Left forelimb (tissue), 1 donor: ENCODE measurements around the gene IPO11.

Source experiments
- DNase-seq: peaks from one replicate; pipeline ENCODE4 v3.0.0-alpha.2; 2018; ENCODE audit warnings: low spot score

The IPO11 gene

DNA sequence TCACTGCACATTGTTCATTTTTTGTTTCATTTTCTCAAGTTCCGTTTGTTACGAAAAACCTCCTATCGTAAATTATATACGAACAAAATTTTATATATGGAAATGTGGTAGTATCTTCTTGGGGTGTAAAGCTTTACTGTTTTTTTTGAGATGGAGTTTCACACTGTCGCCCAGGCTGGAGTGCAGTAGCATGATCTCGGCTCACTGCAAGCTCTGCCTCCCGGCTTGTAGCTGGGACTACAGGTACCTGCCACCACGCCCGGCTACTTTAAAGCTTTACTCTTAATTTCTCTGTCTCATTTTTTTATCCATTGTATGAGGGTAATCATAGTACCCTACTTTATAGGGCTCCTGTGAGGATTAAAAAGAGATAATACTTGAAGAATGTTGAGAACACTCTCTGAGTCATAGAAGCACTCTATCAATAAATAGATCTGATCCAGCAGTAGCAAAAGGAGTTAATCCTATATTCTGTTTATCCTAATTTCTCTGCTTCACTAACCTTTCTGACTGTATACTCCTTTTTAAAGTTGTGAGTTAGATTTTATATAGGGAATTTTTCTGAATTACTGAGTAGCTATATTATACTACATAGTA, 160.5 kb downstream of the IPO11 start:
- DNase-seq = no peak

DNA sequence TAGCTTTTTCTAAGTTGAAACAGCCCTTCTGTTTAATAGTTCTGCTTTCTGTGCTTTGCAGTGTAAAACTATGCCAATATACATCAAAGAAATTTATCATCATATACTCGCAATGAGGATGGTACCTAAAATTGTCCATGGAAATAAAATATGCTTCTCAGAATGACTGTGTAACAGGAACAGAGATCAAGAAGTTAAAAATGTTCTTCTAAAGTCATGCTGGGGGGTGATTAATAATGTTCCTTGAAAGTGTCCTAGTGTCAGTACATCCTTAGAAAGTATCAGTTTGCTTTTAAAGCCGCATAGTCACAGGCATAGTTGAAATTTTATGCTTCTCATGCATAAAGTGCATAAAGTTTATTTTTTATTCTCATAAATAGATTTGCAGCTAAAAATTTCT, 162.0 kb downstream of the IPO11 start:
- no peak for DNase-seq

DNA sequence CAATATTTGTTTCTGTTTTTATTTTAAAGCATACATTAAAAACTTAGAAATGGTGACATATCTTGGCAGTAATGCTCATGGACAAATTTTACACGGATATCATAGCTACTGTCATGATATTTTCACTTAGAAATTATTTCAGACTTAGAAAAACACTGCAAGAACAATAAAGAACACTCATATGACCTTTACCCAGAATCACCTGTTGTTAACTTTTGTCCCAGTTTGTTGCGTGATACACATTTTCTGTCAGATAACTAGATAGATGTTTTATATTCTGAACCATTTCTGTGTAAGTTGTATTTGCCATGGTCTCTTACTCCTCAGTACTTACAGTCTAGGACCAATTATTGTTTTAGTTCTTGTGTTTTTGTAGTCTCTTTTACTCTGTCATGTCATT, 162.5 kb downstream of the IPO11 start:
- no peak for DNase-seq

DNA sequence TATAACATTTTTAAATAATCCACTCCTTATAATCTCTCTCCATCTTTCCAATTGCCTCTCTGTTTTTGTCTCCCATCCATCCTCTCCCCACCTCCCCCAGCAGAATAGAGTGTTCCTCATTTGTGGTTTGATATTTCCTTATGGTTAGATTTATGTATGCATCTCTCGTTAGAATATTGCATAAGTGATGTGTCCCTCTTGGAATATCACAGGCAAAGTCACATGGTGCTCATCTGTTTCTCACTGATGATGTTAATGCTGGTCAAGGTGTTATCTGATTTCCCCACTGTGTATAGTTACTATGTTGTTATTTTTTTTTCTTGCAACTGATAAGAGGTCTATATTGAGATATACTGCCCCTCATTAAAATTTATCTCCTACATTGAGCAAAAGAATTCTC, 162.9 kb downstream of the IPO11 start:
- DNase-seq = no peak

DNA sequence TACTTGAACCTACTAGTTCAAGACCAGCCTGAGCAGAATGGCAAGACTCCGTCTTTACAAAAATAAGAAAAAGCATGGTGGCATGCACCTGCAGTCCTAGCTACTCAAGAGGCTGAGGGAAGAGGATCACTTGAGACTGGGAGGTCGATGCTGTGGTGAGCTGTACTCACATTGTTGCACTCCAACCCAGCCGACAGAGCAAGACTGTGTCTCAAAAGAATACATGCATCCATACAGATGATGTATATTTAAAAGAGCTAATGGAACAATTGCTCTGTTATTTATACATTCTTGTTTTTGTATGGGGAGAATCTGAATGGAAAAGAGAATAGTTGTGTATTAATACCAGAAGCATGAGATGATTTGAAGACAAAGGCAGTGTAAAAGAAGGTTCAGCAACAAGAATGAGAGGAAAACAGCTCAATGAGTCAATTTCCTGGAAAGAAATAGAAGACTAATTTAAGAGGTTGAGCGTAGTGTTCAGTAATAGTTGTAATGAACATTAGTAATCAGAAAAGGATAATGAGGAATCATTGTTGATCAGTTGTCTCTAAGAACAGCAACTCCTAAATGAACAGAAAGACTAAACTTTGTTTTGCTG, 164.1 kb downstream of the IPO11 start:
- no peak for DNase-seq

DNA sequence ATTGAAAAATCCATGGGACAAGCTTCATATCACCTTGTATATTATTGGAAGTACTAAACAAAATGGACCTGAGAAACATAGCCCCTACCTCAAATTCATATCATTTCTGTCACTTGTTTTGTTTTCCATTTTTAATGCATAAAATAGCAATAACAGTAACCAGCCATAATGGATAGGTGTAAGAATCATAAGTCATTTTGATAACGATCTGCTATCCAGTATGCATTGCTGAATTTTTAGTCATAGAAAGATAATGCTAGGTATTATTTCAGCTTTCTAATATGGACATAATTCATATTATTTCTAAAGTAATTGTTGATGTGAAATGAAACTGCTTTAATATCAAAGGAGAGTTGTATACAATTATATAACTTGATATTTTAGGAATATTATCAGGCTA, 164.9 kb downstream of the IPO11 start:
- no peak for DNase-seq

DNA sequence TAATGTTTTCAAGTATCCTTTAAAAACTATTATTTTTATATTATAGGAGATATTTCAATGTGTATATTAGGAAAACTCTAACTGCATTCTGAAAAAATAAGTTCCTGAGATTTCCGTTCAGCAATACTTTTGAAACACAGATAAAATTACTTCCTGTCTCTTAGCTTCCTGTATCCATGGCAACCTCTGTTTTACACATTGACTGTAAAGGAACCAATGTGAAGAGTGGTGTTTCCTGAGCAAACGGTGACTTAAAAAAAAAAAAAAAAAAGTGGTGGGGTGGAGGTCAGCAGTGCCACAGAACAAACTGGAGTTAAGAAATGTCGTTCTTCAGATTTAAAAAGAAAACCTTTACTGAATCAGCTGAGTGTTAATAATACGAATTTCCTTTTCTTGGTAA, 166.0 kb downstream of the IPO11 start, which contains the start of gene LRRC70:
TSS of gene LRRC70 (plus strand) at position 280 of the 400 bp plus-strand sequence. CDS start 620 bp downstream, outside the sequence.
- DNase-seq = no peak

DNA sequence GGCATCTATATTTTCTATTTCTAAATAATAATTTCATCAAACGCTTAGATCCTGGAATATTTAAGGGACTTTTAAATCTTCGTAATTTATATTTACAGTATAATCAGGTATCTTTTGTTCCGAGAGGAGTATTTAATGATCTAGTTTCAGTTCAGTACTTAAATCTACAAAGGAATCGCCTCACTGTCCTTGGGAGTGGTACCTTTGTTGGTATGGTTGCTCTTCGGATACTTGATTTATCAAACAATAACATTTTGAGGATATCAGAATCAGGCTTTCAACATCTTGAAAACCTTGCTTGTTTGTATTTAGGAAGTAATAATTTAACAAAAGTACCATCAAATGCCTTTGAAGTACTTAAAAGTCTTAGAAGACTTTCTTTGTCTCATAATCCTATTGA, 167.2 kb downstream of the IPO11 start:
- no peak for DNase-seq

DNA sequence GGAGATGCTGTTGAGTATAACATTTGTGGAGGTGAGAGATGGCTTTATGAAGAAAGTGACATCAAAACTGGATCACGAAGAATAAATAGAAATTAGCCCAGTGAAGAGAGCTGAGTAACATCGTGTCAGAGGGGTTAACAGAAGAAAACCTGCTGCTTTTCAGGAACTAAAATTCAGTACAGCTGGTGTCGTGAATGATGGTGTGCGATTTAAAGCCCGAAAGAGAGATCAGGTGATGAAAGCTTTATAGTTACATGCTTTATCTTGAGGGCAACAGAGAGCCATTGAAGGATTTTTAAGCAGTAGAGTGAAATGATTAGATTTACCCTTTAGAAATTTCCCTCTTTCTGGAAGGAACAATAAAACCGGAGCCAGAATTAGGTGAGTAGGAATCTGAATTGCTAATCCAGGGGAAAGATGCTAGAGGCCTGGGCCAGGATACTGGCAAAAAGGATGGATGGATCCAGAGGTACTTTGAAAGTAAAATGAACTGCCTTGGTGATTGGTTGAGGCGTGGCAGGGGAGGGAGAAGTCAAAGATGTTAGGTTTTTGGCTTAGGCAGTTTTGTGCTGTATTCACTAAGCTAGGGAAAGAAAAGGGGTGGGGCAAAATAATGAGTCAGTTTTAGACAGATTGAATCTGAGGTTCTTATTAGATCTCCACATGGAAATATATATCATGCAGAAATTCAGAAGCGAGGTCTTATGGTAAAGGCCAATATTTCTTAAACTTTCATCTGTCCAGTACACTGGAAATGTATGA, 169.5 kb downstream of the IPO11 start:
- DNase-seq = no peak

DNA sequence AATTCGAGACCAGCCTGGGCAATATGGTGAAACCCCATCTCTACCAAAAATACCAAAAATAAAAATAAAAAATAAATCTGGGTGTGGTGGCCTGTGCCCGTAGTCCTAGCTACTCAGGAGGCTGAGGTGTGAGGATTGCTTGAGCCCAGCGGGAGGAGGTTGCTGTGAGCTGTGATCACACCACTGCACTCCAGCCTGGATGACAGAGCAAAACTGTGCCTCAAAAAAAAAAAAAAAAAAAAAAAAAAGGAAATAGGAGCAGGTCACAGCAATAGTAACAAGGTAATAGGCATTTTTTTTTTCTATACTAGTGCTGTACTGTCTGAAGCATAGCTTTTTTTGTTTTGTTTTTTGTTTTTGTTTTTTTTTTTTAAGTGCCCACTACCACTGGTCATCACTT, 171.8 kb downstream of the IPO11 start:
- no peak for DNase-seq

DNA sequence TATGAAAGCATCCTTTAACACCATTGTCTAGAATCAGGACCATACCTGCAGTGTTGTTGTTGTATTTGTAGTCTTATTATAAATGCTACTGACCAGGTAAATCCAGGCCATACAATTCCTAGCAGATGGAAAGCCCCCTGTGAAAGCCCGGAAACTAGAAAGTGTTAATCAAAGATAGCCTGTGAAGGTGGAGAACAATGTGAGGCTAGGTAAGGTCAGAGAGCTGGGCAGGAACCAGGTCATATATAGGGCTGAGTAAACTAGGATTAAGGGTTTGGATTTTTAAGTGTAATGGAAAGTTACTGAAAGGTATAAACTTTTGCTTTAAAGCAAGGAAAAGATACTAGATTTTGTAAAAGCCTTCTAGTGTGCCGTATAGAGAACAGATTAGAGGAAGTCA, 172.7 kb downstream of the IPO11 start:
- no peak for DNase-seq

DNA sequence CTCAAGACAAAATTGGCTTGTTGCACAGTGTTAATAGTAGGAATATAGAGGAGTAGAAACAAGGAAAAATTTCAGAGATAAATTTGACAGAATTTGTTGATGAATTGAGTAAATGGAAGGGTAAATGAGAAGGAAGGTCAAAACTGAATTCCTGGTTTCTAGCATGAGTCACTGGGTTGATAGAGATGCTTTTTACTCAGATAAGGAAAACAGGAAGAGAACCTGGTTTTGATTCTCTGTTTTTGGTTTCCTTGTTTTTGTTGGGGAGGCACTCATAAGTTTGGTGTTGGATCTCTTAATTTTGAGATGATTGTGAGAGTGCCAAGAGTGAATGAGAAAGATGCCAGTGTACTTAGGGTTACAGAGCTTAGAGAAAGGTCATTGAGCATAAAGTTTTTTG, 173.2 kb downstream of the IPO11 start:
- no peak for DNase-seq

DNA sequence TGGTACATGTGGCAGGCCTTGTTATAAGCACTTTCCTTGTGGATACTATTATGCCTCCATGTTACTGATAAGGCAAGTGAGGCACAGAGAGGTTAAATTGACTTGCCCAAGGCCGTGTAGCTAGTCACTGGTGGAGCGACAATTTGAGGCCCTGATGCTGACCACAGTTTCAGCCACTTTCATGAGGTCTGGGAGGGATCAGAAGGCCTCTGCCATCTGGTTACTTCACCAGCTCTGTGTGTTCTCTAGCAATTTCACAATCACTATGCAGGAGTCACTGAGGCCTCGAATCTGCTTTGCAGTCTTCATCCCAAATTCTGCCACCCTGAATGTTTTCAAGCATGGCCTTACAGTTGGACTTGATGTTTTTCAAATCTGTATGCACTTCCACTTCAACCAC, 175.2 kb downstream of the IPO11 start:
- no peak for DNase-seq

DNA sequence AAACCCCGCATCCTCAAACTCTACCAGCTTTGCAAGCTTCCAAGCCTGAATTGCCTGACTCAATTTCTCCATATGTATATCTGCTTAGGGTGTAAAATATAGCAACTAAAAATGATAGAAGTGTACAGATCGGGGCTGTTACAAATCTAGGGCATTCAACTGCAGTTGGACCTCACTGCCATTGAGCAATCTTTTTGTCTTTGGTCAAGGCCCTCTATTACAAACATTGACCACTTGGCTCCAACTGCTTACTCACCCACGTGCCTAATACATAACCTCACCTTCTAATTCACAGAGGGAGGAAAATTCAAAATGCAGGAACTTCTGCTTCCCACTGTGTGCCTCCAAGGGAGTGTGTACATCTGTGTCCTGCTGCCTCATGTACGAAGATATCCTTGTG, 176.1 kb downstream of the IPO11 start:
- no peak for DNase-seq

DNA sequence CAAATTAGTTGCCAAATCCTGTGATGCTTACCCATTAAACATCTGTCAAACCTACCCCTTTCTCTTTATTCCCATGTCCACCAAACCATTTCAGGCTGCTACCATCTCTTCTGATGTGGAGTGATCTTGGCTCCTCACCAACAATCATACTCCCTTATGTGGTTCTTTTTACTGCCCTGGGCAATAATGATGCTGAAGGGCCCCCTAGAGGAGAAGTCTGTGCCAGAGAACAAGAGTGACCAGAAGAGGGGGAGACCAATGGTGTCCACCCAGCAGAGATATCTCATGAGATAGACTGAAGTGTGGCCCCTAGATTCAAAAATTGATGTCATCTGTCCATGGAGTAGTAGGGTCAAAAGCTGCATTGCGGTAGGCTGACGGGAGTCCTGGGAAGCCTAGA, 176.9 kb downstream of the IPO11 start:
- no peak for DNase-seq

DNA sequence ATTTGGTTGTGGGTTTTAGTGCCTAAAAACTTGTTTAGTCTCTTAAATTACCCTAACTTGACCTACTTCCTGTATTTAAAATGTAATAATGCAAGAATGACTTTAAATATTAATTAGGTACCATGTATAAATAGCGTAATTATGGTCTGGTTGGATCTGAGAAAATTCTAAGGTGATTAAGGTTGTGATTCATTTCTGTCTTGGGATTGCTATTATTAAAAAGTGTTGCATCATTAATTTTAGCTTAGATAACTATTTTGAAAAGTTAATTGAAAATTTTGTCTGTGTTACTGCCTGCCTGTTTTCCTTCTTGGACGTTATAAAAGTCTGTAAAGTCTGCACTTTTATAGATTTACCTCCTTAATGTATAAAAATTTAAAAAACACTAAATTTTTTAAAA, 177.8 kb downstream of the IPO11 start:
- DNase-seq = no peak

DNA sequence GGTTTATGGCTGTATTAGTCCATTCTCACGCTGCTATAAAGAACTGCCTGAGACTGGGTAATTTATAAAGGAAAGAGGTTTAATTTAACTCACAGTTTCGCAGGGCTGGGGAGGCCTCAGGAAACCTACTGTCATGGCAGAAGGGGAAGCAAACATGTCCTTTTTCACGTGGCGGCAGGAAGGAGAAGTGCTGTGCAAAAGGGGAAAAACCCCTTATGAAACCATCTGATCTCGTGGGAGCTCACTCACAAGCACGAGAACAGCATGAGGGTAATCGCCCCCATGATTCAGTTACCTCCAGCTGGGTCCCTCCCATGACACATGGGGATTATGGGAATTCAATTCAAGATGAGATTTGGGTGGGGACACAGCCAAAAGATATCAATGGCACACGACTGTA, 180.0 kb downstream of the IPO11 start:
- no peak for DNase-seq

DNA sequence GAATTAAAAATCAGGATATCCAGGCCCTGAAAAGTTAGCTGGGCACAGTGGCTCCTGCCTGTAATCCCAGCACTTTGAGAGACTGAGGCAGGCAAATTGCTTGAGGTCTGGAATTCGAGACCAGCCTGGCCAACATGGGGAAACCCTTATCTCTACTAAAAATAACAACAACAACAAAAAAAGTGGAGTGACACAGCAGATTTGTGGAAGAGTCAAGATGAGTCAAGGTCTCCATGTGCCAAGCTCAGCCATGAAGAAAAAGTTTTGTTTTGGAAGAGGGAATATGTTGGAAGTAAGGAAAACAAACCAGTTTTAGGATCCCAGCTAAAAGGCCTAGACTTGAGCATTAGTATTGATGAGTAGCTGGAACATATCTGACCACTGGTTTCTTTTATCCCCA, 180.8 kb downstream of the IPO11 start:
- DNase-seq = no peak

DNA sequence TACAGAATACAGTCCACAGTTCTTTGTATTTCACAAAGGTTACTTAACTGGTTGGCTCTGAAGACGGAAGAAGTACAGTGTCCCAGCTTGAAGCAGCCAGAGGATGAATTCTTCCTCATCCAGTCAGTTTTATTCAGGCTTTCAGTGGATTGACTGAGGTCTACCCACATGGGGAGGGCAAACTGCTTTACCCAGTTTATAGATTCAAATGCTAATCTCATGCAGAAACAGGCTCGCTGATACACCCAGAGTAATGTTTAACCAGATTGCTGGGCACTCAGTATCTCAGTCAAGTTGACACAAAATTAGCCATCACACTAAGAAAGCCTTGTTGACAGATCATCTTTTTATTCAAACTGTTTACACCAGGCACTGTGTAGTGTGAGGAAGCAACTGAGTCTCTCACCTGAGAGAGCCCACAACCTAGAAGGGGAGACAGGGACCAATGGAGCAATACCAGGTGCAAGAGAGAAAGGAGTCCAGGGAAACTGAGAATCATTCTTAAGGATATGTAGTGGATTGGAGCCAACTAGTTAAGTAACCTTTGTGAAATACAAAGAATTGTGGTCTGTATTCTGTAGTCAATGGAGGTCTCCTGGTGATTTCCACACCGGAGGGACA, 181.9 kb downstream of the IPO11 start:
- DNase-seq = no peak

DNA sequence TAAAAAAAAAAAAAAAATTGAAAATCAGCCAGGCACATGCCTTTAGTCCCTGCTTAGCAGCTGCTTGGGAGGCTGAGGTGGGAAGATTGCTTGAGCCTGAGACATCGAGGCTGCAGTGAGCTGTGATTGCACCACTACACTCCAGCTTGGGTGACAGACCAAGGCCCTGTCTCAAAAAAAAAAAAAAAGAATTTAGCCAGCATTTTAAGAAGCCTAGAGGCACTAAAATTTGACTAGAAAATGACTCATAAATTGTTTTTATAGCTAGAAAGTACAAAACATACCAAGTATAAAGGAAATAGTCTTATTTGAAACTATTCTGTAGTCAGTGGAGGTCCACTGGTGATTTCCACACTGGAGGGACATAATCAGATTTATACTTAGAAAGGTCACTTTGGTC, 183.5 kb downstream of the IPO11 start:
- DNase-seq = no peak

DNA sequence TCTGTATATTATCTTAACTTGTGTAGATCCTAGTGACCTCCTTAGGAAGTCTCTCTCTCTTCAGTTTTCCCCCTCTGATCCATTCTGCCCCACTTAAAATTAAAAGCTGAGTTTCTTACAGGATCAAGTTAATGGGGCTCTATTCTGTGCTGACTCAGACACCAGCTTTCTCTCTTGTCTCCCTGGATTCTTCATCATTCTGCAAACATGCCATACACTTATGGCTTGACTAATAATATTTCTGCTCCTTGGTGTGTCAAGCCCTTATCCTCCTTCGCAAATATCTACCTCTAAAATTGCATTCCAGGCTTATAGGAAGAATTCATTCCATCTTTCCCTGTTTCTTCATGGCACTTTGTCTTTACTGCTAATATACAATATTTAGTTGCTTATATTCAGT, 184.1 kb downstream of the IPO11 start:
- no peak for DNase-seq

DNA sequence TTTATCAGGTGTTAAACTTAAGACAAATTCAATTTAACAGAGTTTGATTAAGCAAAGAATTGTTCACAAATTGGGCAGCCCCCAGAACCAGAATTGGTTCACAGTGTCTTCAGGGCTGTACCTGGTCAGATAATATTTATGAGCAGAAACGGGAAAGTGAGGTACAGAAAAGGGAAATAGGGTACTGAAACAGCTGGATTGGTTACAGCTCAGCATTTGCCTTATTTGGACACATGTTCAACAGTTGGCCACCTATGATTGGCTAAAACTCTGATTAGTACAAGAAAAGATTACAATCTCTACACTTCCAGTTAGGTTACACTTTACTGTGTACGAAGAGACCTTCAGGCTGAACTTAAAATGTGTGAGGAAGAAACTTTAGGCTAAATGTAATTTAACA, 184.8 kb downstream of the IPO11 start:
- DNase-seq = no peak

DNA sequence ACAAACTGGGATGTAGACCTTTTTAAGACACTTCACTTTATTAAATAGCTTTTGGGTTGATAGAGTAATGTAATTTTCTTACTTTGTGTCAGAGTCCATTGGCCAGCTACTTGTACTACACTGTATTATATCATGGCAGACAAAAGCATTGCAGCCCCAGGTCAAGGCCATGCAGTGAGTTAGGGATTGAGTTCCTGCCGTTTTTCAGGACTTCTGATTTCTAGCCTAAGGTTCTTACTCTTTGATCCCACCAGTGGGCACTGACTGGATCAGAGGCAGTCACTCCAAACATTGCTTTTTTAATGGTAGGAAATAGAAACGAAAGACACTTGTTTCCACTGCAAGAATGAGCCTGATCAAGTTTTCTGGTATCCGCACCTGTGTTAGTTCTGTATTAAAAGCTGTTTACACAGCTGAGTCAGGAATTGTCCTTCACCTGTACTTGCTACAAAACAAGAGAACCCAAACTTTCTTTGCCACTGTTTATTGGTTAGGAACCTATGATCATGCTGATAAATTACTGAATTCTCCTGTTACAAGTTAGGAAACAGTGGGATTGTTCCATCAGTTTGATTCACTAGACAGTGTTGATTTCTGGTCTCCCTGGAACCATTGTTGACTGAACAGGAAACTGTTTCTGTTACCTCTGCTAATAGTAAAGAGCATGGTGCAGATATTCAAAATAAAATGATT, 188.1 kb downstream of the IPO11 start:
- DNase-seq = no peak
